GM21737 (cell line): ENCODE data around the gene CASQ2.

Source experiments
- ATAC-seq: cut with Tn5 transposase; IDR thresholded peaks from one replicate; pipeline ENCODE4 v1.9.1; 2021; ENCODE audit warnings: mild to moderate bottlenecking, moderate library complexity; ENCODE audit not compliant: unreplicated experiment

Gene CASQ2

GRCh38 chr1:115768549-115768948 lies at the start of gene CASQ2:
CASQ2 (minus strand) TSS chr1:115768714; CDS start chr1:115768541, 173 bp downstream.
- no peak for ATAC-seq

- ATAC-seq = no peak
Measured at GRCh38 chr1:115815694-115816093, 47.2 kb upstream of the CASQ2 start.

- ATAC-seq = no peak
Measured at GRCh38 chr1:115814685-115815398, 46.3 kb upstream of the CASQ2 start.

- ATAC-seq = no peak
Measured at GRCh38 chr1:115813727-115814126, 45.2 kb upstream of the CASQ2 start.

GRCh38 chr1:115811140-115811828 lies 42.8 kb upstream of the CASQ2 start:
- no peak for ATAC-seq

- ATAC-seq = no peak
Measured at GRCh38 chr1:115810609-115811008, 42.1 kb upstream of the CASQ2 start.

GRCh38 chr1:115809847-115810246 lies 41.3 kb upstream of the CASQ2 start:
- ATAC-seq = no peak

- ATAC-seq = no peak
Measured at GRCh38 chr1:115809076-115809475, 40.6 kb upstream of the CASQ2 start.

- ATAC-seq = no peak
Measured at GRCh38 chr1:115807723-115808122, 39.2 kb upstream of the CASQ2 start.

GRCh38 chr1:115805597-115805996 lies 37.1 kb upstream of the CASQ2 start:
- no peak for ATAC-seq

GRCh38 chr1:115802416-115802815 lies 33.9 kb upstream of the CASQ2 start:
- no peak for ATAC-seq

- ATAC-seq = no peak
Measured at GRCh38 chr1:115797486-115797885, 29.0 kb upstream of the CASQ2 start.

GRCh38 chr1:115796897-115797296 lies 28.4 kb upstream of the CASQ2 start:
- no peak for ATAC-seq

- no peak for ATAC-seq
Measured at GRCh38 chr1:115796036-115796435, 27.5 kb upstream of the CASQ2 start.

- ATAC-seq = no peak
Measured at GRCh38 chr1:115794976-115795639, 26.6 kb upstream of the CASQ2 start.

- no peak for ATAC-seq
Measured at GRCh38 chr1:115793162-115793561, 24.6 kb upstream of the CASQ2 start.

- no peak for ATAC-seq
Measured at GRCh38 chr1:115791816-115792215, 23.3 kb upstream of the CASQ2 start.

GRCh38 chr1:115790846-115791245 lies 22.3 kb upstream of the CASQ2 start:
- ATAC-seq = no peak

GRCh38 chr1:115790356-115790755 lies 21.8 kb upstream of the CASQ2 start:
- no peak for ATAC-seq

GRCh38 chr1:115783311-115783710 lies 14.8 kb upstream of the CASQ2 start:
- ATAC-seq = no peak

GRCh38 chr1:115782571-115783281 lies 14.2 kb upstream of the CASQ2 start:
- ATAC-seq = no peak
